SJCRH30 (cell line): Measurements from ENCODE around the gene TFAP2C. TPM values are rescaled to one million over a fixed set of nuclear protein-coding genes. Genes with fewer than 3 reads are reported as not detected.

Experiments
- DNase-seq, 2 experiments: peaks; one replicate each; pipeline ENCODE4 v3.0.0-alpha.2; 2015 to 2020
- H3K27ac ChIP-seq: fragments of 250-450 bp; sonication (Bioruptor Pico); 2 replicates; pipeline ENCODE4 v1.5.1; 2020; ENCODE audit warnings: mild to moderate bottlenecking, moderate library complexity
- H3K27me3 ChIP-seq: fragments of 250-450 bp; sonication (Bioruptor Pico); 2 replicates; pipeline ENCODE4 v1.5.1; 2020; ENCODE audit warnings: mild to moderate bottlenecking, moderate library complexity
- H3K36me3 ChIP-seq: fragments of 250-450 bp; sonication (Bioruptor Pico); 2 replicates; pipeline ENCODE4 v1.5.1; 2020; ENCODE audit warnings: mild to moderate bottlenecking, moderate library complexity
- H3K4me1 ChIP-seq: fragments of 250-450 bp; sonication (Bioruptor Pico); 2 replicates; pipeline ENCODE4 v1.5.1; 2020; ENCODE audit warnings: mild to moderate bottlenecking, moderate library complexity
- H3K4me3 ChIP-seq: fragments of 250-450 bp; sonication (Bioruptor Pico); 2 replicates; pipeline ENCODE4 v1.5.1; 2020; ENCODE audit warnings: mild to moderate bottlenecking, moderate library complexity
- H3K9me3 ChIP-seq: fragments of 250-450 bp; sonication (Bioruptor Pico); replicated peaks from 2 replicates; pipeline ENCODE4 v1.5.1; 2020; ENCODE audit warnings: mild to moderate bottlenecking, moderate library complexity
- total RNA-seq: library from RNA; depleted of rRNA; stranded (reverse); fragments of >200 nt; shearing (Covaris generic); gene quantifications from 2 replicates; pipeline ENCODE4 v1.2.3, GENCODE V29; 2014; rRNA removed

The TFAP2C gene
- not detected in 2 replicates for total RNA-seq

DNA sequence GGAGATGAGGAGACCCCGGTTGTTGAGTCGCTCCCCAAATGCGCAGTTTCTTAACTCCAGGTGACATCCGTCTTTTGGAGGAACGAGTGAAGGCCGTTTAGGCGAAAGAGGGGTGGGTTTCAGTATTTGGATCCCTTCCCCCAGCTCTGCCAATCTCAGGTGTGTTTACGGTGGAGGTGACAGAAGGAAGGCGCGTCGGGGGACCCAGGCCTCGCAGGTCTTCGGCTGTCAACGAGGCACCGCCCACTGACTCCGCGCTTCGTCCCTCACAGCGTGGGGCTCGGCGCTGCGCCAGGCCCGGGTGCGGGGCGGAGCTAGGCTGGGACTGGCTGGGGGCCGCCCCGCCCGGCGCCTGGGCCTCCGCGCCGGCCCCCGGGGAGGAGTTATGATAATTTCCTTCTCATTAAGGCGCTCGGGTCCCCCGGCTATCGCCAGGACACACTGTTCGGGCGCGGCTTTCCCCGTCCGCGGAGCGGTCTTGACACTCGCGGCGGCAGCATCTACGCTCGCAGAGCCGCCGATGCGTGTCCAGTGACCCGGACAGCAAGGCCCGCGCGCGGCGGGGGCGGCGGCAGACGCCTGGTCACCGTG is at the start of gene TFAP2C:
TSS of gene TFAP2C (plus strand) at position 434 of the 591 bp plus-strand sequence. CDS start 239 bp downstream, outside the sequence.
- H3K4me1 ChIP-seq, result no peaks in the 10 kb centered on the region
- H3K36me3 ChIP-seq, result no peaks in the 10 kb centered on the region
- no peak within 1 kb of the TSS for H3K4me3 ChIP-seq
- no peak within 1 kb of the TSS for H3K27ac ChIP-seq
- no peak for DNase-seq
- H3K9me3 ChIP-seq, result no peaks in the 10 kb centered on the region
- peaks cover 12% of the 10 kb centered on the region; the same call in 1 of the 2 replicates for H3K27me3 ChIP-seq

DNA sequence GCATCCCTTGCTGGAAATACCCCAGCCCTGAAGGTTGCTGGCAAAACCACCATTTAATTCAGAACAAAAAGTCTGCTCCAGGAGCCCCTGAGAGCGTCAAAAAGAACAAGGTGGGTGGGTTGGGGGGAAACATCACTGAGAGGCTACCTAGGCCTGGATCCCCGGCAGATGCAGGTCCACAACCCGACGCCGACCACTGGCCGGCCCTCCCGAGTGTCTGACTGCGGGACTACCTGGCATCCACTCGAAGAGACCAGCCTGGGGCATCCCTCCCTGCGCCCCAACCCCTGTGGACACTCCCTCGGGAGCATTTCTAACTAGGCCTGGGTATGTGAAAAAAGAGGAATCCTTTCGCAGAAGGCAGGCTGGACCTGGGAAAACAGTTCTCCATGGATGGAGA is 48.9 kb upstream of the TFAP2C start:
- Histone ChIP-seq H3K4me1 (peaks cover 5% of the 10 kb centered on the region), H3K4me3 (no peak overlapping the region), H3K27me3 (peaks cover 67% of the 10 kb centered on the region), H3K9me3 (no peaks in the 10 kb centered on the region), H3K36me3 (no peaks in the 10 kb centered on the region), H3K27ac (no peak overlapping the region)
- DNase-seq, result no peak

DNA sequence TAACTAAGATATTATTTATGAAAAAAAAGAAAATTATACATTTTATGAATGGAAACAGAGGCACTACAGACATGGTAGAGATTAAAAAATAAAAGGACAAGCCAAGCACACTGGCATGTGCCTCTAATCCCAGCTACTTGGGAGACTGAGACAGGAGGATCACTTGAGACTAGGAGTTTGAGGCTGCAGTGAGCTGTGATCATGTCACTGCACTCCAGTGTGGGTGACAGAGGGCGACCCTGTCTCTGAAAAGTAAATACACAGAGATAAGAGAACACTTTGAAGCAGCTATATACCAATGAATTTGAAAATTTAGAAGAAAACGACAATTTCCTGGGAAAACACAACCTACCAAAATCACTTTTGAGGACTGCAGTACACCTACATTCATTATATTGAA is 47.4 kb upstream of the TFAP2C start:
- H3K27ac ChIP-seq, result no peak overlapping the region
- no peak for DNase-seq
- no peaks in the 10 kb centered on the region for H3K9me3 ChIP-seq
- H3K27me3 ChIP-seq, result peaks cover 52% of the 10 kb centered on the region
- no peak overlapping the region for H3K4me3 ChIP-seq
- peaks cover 5% of the 10 kb centered on the region for H3K4me1 ChIP-seq
- H3K36me3 ChIP-seq, result no peaks in the 10 kb centered on the region

DNA sequence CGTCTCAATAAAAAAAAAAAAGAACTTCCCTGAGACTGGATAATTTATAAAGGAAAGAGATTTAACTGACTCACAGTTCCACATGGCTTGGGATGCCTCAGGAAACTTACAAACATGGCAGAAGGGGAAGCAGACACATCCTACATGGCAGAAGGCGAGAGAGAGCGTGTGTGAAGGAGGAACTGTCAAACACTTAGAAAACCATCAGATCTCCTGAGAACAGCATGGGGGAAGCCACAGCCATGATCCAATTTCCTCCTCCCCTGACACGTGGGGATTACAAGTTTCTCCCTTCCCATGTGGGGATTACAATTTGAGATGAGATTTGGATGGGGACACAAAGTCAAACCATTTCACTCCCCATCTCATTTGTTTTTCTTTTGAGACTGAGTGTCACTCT is 46.6 kb upstream of the TFAP2C start:
- Histone ChIP-seq H3K9me3 (no peaks in the 10 kb centered on the region), H3K27ac (no peak overlapping the region), H3K4me1 (peaks cover 5% of the 10 kb centered on the region), H3K27me3 (peaks cover 52% of the 10 kb centered on the region), H3K4me3 (no peak overlapping the region), H3K36me3 (no peaks in the 10 kb centered on the region)
- no peak for DNase-seq

DNA sequence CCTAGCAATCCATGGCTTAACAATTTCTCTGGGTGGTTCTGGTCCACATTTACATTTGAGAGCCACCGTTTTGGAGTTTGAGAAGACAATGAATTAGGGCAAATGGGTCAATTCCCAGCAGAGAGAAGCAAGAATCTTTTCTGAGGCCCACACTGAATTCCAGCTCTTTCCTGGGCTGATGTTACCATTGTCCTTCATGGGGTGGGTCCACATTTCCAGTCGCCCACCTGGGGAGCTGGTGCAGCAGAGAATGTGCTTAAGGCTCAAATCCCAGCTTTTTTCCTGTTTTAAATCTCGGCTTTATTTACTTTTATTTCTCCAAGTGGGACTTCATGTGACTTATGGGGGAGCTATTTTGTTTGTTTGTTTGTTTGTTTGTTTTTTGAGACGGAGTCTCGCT is 44.2 kb upstream of the TFAP2C start:
- H3K36me3 ChIP-seq, result no peaks in the 10 kb centered on the region
- peaks cover 52% of the 10 kb centered on the region for H3K27me3 ChIP-seq
- no peaks in the 10 kb centered on the region for H3K9me3 ChIP-seq
- H3K4me3 ChIP-seq, result no peak overlapping the region
- no peak for DNase-seq
- H3K27ac ChIP-seq, result no peak overlapping the region
- H3K4me1 ChIP-seq, result peaks cover 5% of the 10 kb centered on the region

DNA sequence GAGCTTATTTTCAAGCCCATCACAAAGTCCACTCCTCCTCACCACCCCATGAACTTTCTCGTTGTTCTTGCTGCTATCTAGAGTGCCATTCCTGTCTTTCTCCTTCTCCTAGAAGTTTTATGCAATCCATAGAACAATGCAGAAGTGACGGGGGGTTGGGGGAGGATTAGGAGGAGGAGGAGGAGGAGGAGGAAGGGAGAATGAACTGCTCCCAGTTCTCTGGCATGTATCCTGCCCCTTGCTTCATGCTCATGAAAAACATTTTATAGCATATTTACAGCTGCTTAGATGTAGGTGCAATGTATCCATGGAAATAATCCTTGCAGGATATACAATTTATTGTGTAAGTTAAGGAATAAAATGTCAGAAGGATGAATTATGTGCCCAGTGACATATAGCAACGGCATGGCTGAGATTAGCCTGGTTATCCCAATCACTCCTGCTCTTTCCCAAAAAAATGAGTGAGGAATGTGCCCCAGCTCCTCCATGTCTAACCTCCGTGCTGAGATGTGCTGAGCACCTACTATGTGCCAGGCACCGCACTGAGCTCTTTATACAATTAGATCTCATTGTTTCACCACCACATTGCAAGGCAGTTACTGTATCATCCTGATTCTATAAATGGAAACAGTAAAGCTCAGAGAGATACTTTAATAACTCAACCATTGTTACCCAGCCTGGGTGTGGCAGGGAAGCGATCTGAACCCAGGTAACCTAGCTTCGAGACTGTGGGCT is 41.6 kb upstream of the TFAP2C start:
- no peak for DNase-seq
- peaks cover 34% of the 10 kb centered on the region for H3K27me3 ChIP-seq
- peaks cover 5% of the 10 kb centered on the region for H3K4me1 ChIP-seq
- H3K4me3 ChIP-seq, result no peak overlapping the region
- no peaks in the 10 kb centered on the region for H3K36me3 ChIP-seq
- no peaks in the 10 kb centered on the region for H3K9me3 ChIP-seq
- H3K27ac ChIP-seq, result no peak overlapping the region

DNA sequence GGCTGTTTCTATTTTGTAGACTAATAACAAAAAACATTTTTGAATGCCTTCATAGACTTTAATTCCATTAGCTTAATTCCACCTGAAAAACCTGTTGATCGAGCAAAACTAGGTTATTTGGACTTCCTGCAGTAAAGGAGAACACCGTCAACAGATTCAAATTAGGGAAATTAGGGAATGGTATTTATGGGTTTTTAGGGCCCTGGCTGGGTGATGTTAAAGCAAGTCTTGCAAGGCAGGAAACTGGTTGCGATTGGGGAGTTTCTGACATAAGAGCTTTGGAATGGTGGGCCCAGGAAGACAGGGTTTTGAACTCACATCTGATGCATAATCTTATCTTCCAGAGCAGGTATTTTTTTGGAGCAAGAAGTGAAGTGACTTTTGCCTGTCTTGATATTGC is 40.1 kb upstream of the TFAP2C start:
- DNase-seq, result no peak
- Histone ChIP-seq H3K4me1 (peaks cover under 1% of the 10 kb centered on the region), H3K36me3 (no peaks in the 10 kb centered on the region), H3K27ac (no peak overlapping the region), H3K9me3 (no peaks in the 10 kb centered on the region), H3K27me3 (peaks cover 32% of the 10 kb centered on the region), H3K4me3 (no peak overlapping the region)

DNA sequence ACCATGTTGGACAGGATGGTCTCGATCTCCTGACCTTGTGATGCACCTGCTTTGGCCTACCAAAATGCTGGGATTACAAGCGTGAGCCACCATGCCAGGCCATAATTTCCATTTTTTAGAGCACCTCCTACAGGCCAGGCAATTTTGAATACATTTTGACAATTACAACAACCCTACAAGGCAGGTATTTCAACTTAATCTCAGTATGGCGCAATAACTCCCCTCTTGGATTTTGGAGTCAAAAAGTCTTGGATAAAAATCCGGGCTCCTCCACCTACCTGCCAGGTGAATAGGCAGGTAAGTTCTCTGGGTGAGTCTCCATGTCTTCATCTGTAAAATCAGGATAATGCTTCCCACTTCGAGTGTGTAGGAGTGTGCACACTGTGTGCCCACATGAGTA is 39.5 kb upstream of the TFAP2C start:
- H3K36me3 ChIP-seq, result no peaks in the 10 kb centered on the region
- H3K4me3 ChIP-seq, result no peak overlapping the region
- H3K9me3 ChIP-seq, result no peaks in the 10 kb centered on the region
- peaks cover 37% of the 10 kb centered on the region for H3K27me3 ChIP-seq
- H3K4me1 ChIP-seq, result no peaks in the 10 kb centered on the region
- no peak overlapping the region for H3K27ac ChIP-seq
- DNase-seq, result no peak

DNA sequence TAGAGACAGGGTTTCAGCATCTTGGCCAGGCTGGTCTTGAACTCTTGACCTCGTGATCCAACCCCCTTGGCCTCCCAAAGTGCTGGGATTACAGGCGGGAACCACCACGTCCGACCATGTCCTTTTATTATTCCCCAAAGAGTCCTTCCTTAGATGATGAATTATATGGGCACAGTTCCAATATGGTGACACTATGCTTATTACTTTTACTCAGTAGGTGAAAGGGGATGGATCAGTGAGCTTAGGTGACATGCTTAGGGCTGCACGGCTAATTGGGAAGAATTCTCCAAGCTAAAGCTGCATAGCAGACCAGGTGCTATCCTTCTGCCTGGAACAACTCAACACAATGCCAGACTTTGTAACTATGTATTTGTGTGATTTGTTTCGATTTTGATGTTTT is 38.2 kb upstream of the TFAP2C start:
- Histone ChIP-seq H3K27me3 (peaks cover 41% of the 10 kb centered on the region), H3K27ac (no peak overlapping the region), H3K9me3 (no peaks in the 10 kb centered on the region), H3K4me3 (no peak overlapping the region), H3K36me3 (no peaks in the 10 kb centered on the region), H3K4me1 (no peaks in the 10 kb centered on the region)
- no peak for DNase-seq

DNA sequence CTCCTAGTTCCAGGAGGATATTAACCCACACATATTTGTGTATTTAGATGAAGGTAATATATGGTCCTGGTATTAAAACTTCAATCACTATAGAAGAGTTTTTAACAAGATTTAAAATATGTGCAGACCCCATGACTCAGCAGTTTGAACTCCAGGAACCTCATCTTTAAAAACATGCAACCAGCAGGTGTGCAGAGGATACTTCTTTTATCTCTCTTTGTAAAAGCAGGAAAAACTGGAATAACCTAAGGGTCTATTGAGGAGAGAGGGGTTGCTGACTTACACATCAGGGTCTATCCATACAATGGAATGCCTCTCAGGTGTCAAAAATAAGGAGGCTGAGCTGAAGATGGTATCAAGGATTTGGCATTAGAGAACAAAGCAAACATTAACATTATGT is 36.9 kb upstream of the TFAP2C start:
- Histone ChIP-seq H3K4me3 (no peak overlapping the region), H3K4me1 (no peaks in the 10 kb centered on the region), H3K9me3 (no peaks in the 10 kb centered on the region), H3K27me3 (peaks cover 42% of the 10 kb centered on the region), H3K36me3 (no peaks in the 10 kb centered on the region), H3K27ac (no peak overlapping the region)
- no peak for DNase-seq

DNA sequence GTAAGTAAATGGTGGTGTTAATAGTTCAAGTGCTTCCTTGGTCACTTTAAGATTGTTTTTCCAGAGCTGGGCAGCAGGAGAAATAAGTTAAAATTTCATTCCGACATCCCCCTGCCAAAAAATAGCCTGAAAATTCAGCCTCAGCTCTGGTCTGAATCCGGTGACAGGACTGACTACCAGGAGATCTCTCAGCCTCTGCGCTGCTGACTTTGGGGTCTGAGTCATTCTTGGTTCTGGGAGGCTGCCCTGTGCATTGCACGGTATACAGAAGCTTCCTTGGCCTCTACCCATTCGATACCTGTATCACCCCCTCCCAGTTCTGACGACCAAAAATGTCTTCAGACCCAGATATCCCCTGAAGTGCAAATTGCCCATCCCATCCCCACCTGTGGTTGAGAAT is 36.3 kb upstream of the TFAP2C start:
- no peak for DNase-seq
- H3K4me3 ChIP-seq, result no peak overlapping the region
- H3K36me3 ChIP-seq, result no peaks in the 10 kb centered on the region
- no peaks in the 10 kb centered on the region for H3K4me1 ChIP-seq
- H3K27me3 ChIP-seq, result peaks cover 45% of the 10 kb centered on the region
- H3K27ac ChIP-seq, result no peak overlapping the region
- H3K9me3 ChIP-seq, result no peaks in the 10 kb centered on the region

DNA sequence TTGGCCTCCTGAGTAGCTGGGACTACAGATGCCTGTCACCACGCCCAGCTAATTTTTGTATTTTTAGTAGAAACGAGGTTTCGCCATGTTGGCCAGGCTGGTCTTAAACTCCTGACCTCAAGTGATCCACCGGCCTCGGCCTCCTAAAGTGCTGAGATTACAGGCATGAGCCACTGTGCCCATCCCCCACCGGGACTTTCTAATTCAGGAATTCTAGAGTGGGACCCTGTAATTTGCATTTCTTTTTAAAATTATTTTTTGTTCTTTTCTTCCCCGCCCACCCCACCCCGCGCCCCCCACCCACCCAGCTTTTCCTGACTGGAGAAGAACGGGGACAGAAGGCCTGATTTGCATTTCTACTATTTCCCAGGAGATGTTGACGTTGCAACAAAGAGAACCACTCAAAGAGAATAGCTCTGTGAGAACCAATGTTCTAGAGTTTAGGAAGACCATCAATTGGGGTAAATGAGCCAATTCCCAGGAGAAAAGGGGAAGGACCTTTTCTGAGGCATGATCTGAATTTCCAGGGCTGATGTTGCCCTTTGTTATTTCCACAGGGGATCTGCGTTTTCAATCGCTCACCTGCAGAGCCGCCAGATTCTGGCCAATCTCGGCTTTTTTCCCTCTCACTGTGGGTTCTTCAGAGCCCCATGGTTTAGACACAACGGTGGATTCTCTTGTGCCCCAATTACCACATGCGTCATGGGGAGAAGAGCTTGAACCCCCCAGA is 33.2 kb upstream of the TFAP2C start:
- H3K4me3 ChIP-seq, result no peak overlapping the region

DNA sequence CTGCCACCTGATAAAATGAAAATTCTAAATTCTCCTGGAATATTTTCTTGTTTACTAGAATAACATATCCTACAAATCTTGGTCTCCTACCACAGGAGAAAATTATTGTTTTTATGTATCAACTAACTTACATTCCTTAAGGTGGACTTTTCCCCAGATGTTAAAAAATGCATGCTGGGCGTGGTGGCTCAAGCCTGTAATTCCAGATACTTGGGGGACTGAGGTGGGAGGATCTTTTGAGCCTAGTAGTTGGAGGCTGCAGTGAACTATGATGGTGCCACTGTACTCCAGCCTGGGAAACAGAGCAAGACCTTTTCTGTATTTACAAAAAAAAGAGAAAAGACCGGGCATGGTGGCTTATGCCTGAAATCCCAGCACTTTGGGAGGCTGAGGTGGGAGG is 27.9 kb upstream of the TFAP2C start:
- Histone ChIP-seq H3K27me3 (peaks cover 39% of the 10 kb centered on the region), H3K4me3 (no peak overlapping the region), H3K36me3 (no peaks in the 10 kb centered on the region), H3K9me3 (no peaks in the 10 kb centered on the region), H3K4me1 (no peaks in the 10 kb centered on the region), H3K27ac (no peak overlapping the region)
- no peak for DNase-seq

More for the DNA sequence above, 33.2 kb upstream of the TFAP2C start:
- Histone ChIP-seq H3K9me3 (no peaks in the 10 kb centered on the region), H3K27me3 (peaks cover 34% of the 10 kb centered on the region), H3K27ac (no peak overlapping the region), H3K4me1 (no peaks in the 10 kb centered on the region), H3K36me3 (no peaks in the 10 kb centered on the region)
- DNase-seq, result no peak

DNA sequence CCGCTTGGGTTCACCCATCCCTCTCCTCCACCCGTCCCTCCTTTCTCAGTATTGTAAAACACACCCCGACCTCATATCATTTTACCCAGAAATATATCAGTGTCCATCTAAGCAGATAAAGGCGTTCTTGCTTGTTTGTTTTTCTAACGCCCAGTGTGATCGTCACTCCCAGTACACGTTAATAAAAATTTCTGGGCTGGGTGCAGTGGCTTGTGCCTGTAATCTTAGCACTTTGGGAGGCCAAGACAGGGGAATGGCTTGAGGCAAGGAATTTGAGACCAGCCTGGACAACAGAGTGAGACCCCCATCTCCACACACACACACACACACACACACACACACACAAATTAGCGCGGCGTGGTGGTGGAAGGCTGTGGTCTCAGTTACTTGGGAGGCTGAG is 24.4 kb upstream of the TFAP2C start:
- no peaks in the 10 kb centered on the region for H3K9me3 ChIP-seq
- peaks cover 35% of the 10 kb centered on the region for H3K27me3 ChIP-seq
- no peak for DNase-seq
- H3K27ac ChIP-seq, result no peak overlapping the region
- no peak overlapping the region for H3K4me3 ChIP-seq
- H3K4me1 ChIP-seq, result no peaks in the 10 kb centered on the region
- H3K36me3 ChIP-seq, result no peaks in the 10 kb centered on the region

DNA sequence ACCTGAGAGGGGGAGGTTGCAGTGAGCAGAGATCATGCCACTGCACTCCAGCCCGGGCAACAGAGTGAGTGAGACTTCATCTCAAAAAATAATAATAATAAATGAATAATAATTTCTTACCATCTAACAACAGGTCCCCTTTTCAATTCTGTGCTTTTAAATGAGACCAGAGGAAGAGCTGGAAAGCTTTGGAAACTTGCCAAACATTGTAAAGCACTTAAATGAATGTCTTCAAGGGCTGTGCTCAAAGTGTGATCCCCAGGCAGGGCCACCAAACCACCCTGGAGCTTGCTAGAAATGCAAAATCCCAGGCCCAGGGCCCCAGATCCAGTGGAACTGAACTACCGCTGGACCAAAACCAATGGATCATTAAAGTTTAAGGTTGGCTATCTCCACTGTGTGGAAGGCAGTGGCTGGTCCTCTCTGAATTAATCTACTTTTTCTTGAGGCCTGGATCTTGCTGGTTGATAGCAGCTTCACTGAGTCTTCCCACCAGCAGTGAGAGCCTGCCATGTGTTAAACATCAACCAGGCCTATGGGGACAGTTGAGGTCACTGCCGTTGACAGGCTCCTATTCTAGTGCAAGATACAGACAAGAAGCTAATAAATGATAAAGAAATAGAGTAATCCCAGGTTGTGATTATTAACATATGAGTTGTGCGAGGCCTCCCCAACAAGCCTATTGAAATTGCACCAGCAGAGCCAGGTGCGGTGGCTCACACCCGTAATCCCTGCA is 23.7 kb upstream of the TFAP2C start:
- no peak for DNase-seq
- Histone ChIP-seq H3K36me3 (no peaks in the 10 kb centered on the region), H3K4me3 (no peak overlapping the region), H3K4me1 (no peaks in the 10 kb centered on the region), H3K27ac (no peak overlapping the region), H3K27me3 (peaks cover 33% of the 10 kb centered on the region), H3K9me3 (no peaks in the 10 kb centered on the region)
